Erythroblast (primary cell): Measurements from ENCODE around the gene CA11.

Experiments used
- GATA1 ChIP-seq: IDR thresholded peaks from 2 replicates; pipeline ENCODE4 v1.6.1; 2011; ENCODE audit warnings: low read depth, mild to moderate bottlenecking, control low read depth, low read length, moderate library complexity
- POLR2A ChIP-seq: IDR thresholded peaks from 2 replicates; pipeline ENCODE4 v1.6.1; 2011; ENCODE audit warnings: mild to moderate bottlenecking, low read length

GRCh38 chr19:48664476-48664875, 18.5 kb upstream of the CA11 start:
- TF ChIP-seq POLR2A (no peak), GATA1 (no peak)
